HK-2 (cell line): ENCODE measurements around the gene CDC42BPG.
A peak's percentile ranks its signal among the peaks of the same experiment; 100 is the strongest.

Experiments
- DNase-seq: peaks from one replicate; pipeline ENCODE4 v3.0.0-alpha.2; 2018; ENCODE audit not compliant: unreplicated experiment

CDC42BPG gene

GRCh38 chr11:64804346-64805210, 39.9 kb downstream of the CDC42BPG start:
- no peak for DNase-seq

GRCh38 chr11:64803846-64804345, 40.6 kb downstream of the CDC42BPG start:
- DNase-seq, result no peak

- DNase-seq, result peak; percentile 66
Measured at GRCh38 chr11:64803158-64803845, 41.2 kb downstream of the CDC42BPG start, which contains the start of gene MAP4K2. Gene MAP4K2, minus strand, starts transcription at chr11:64803214. Its CDS starts 65 bp downstream, at chr11:64803149.

GRCh38 chr11:64802370-64803157, 41.9 kb downstream of the CDC42BPG start:
- DNase-seq, result no peak

- no peak for DNase-seq
Measured at GRCh38 chr11:64801561-64802369, 42.7 kb downstream of the CDC42BPG start.

- no peak for DNase-seq
Measured at GRCh38 chr11:64801158-64801464, 43.3 kb downstream of the CDC42BPG start.

- no peak for DNase-seq
Measured at GRCh38 chr11:64800303-64801157, 43.9 kb downstream of the CDC42BPG start.

- no peak for DNase-seq
Measured at GRCh38 chr11:64799623-64800302, 44.7 kb downstream of the CDC42BPG start.

- no peak for DNase-seq
Measured at GRCh38 chr11:64799256-64799622, 45.2 kb downstream of the CDC42BPG start.

GRCh38 chr11:64796757-64797541, 47.5 kb downstream of the CDC42BPG start:
- DNase-seq, result no peak

- no peak for DNase-seq
Measured at GRCh38 chr11:64796047-64796756, 48.3 kb downstream of the CDC42BPG start.

GRCh38 chr11:64794526-64794925, 49.9 kb downstream of the CDC42BPG start:
- DNase-seq, result no peak

GRCh38 chr11:64793271-64794160, 50.9 kb downstream of the CDC42BPG start:
- DNase-seq, result no peak

GRCh38 chr11:64792482-64792881, 52.0 kb downstream of the CDC42BPG start:
- DNase-seq, result no peak

GRCh38 chr11:64791781-64792291, 52.6 kb downstream of the CDC42BPG start:
- no peak for DNase-seq

- no peak for DNase-seq
Measured at GRCh38 chr11:64790205-64791095, 54.0 kb downstream of the CDC42BPG start.
